Neural cell (in vitro differentiated cells): ENCODE data around the gene NAA50. TPM values are rescaled to one million over a fixed set of nuclear protein-coding genes. Genes with fewer than 3 reads are reported as not detected.

Source experiments
- H2AFZ ChIP-seq: fragments of 200-600, 300-800 bp; sonication (generic), shearing (Covaris generic); 2 replicates; pipeline ENCODE4 v1.6.0; 2014; ENCODE audit warnings: low read depth, mild to moderate bottlenecking, antibody characterized with exemption, low read length, moderate library complexity
- H3F3A ChIP-seq: fragments of 200-600 bp; shearing (Covaris generic); 2 replicates; pipeline ENCODE4 v1.6.1; 2016; ENCODE audit warnings: mild to moderate bottlenecking, moderate library complexity, mixed read lengths, antibody characterized with exemption, low read length; ENCODE audit not compliant: insufficient read depth, poor library complexity, severe bottlenecking
- H3K27ac ChIP-seq: fragments of 200-600, 300-800 bp; sonication (generic), shearing (Covaris generic); 2 replicates; pipeline ENCODE4 v1.5.1; 2014; ENCODE audit warnings: mild to moderate bottlenecking, low read length, moderate library complexity
- H3K27me3 ChIP-seq: fragments of 300-800, 200-600 bp; sonication (generic), shearing (Covaris generic); 2 replicates; pipeline ENCODE4 v1.6.0; 2014; ENCODE audit warnings: mild to moderate bottlenecking, low read depth, low read length, moderate library complexity; ENCODE audit not compliant: insufficient read depth
- H3K36me3 ChIP-seq: fragments of 300-800, 200-600 bp; sonication (generic), shearing (Covaris generic); 2 replicates; pipeline ENCODE4 v1.5.1; 2014; ENCODE audit warnings: mild to moderate bottlenecking, antibody characterized with exemption, low read length, moderate library complexity; ENCODE audit not compliant: insufficient read depth
- H3K4me2 ChIP-seq: fragments of 300-800, 200-600 bp; sonication (generic), shearing (Covaris generic); 2 replicates; pipeline ENCODE4 v1.6.0; 2014; ENCODE audit warnings: mild to moderate bottlenecking, low read length
- H3K4me3 ChIP-seq: fragments of 300-800, 200-600 bp; sonication (generic), shearing (Covaris generic); 2 replicates; pipeline ENCODE4 v1.5.1; 2014; ENCODE audit warnings: mild to moderate bottlenecking, low read length, moderate library complexity
- H3K79me2 ChIP-seq: fragments of 200-600 bp; shearing (Covaris generic); replicated peaks from 2 replicates; pipeline ENCODE4 v1.6.0; 2014; ENCODE audit warnings: mild to moderate bottlenecking, low read length, moderate library complexity; ENCODE audit not compliant: insufficient read depth
- H3K9ac ChIP-seq: fragments of 300-800, 200-600 bp; sonication (generic), shearing (Covaris generic); 2 replicates; pipeline ENCODE4 v1.6.1; 2016; ENCODE audit warnings: mild to moderate bottlenecking, low read length, mixed read lengths
- H3K9me2 ChIP-seq: fragments of 200-600 bp; shearing (Covaris generic); 2 replicates; pipeline ENCODE4 v1.6.1; 2016; ENCODE audit warnings: mild to moderate bottlenecking, low read length, mixed read lengths; ENCODE audit not compliant: insufficient read depth
- H3K9me3 ChIP-seq: fragments of 200-600, 300-800 bp; sonication (generic), shearing (Covaris generic); 2 replicates; pipeline ENCODE4 v1.6.1; 2016; ENCODE audit warnings: mild to moderate bottlenecking, mixed run types, low read length, moderate library complexity, mixed read lengths
- H4K20me1 ChIP-seq: fragments of 200-600 bp; shearing (Covaris generic); 2 replicates; pipeline ENCODE4 v1.6.1; 2016; ENCODE audit warnings: mild to moderate bottlenecking, mixed run types; ENCODE audit not compliant: insufficient read depth
- EP300 ChIP-seq: fragments of 450-650 bp; conservative IDR thresholded peaks from 2 replicates; pipeline ENCODE4 v1.6.1; 2014; ENCODE audit warnings: antibody characterized with exemption, mild to moderate bottlenecking, moderate library complexity; ENCODE audit not compliant: poor library complexity, severe bottlenecking
- EZH2 ChIP-seq: fragments of 200-600, 300-800 bp; shearing (Covaris generic), sonication (generic); IDR thresholded peaks from 2 replicates; pipeline ENCODE4 v1.6.1; 2014; ENCODE audit warnings: antibody characterized with exemption, low read length, borderline replicate concordance, mild to moderate bottlenecking; ENCODE audit not compliant: insufficient read depth, poor library complexity, severe bottlenecking
- MXI1 ChIP-seq: fragments of 450-650 bp; conservative IDR thresholded peaks from 2 replicates; pipeline ENCODE4 v1.6.1; 2014; ENCODE audit warnings: antibody characterized with exemption, mild to moderate bottlenecking; ENCODE audit not compliant: poor library complexity, severe bottlenecking
- POLR2AphosphoS5 ChIP-seq: IDR thresholded peaks from 2 replicates; pipeline ENCODE4 v1.6.1; 2012
- RAD21 ChIP-seq: fragments of 450-650 bp; conservative IDR thresholded peaks from 2 replicates; pipeline ENCODE4 v1.6.1; 2014; ENCODE audit warnings: antibody characterized with exemption, mild to moderate bottlenecking, moderate library complexity
- SMC3 ChIP-seq: fragments of 450-650 bp; conservative IDR thresholded peaks from 2 replicates; pipeline ENCODE4 v1.6.1; 2014; ENCODE audit warnings: antibody characterized with exemption, mild to moderate bottlenecking, moderate library complexity; ENCODE audit not compliant: poor library complexity
- TAF1 ChIP-seq: IDR thresholded peaks from 2 replicates; pipeline ENCODE4 v1.6.1; 2012; ENCODE audit warnings: low read depth
- polyA plus RNA-seq: library from polyadenylated mRNA; depleted of rRNA; stranded (reverse); fragments of >200 nt; gene quantifications from 2 replicates; pipeline ENCODE4 v1.2.3, GENCODE V29; 2014
- TF ChIP-seq, protein P1 (sequence below): fragments of 450-650 bp; IDR thresholded peaks from 2 replicates; pipeline ENCODE4 v1.5.1; 2014; ENCODE audit warnings: antibody characterized with exemption, mild to moderate bottlenecking, moderate library complexity; ENCODE audit not compliant: poor library complexity, severe bottlenecking
- TF ChIP-seq, protein P2 (sequence below): IDR thresholded peaks from 2 replicates; pipeline ENCODE4 v1.6.1; 2012; ENCODE audit warnings: borderline replicate concordance

The NAA50 gene
- polyA plus RNA-seq, 1 donor from 2014 or later = 69.6 TPM

DNA sequence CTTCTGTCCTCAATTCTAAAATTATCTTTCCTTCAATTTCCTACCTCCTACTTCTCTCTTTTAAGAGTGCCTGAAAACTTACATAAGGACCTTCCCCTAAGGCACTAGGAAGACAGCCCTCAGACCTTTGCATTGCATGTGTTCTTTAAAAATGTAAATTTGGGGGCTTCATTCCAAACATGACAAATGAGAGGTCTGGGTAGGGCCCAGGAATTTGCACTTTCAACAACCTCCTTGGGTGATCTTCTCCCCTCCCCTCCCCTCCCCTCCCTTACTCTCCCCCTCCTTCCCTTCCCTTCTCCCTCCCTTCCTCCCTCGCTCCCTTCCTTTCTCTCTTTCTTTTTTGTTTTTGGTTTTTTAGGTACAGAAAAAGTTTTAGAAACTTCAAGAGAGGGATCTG, 68.3 kb downstream of the NAA50 start:
- H3K79me2 ChIP-seq = no peaks in the 10 kb centered on the region
- H3F3A ChIP-seq = no peaks in the 10 kb centered on the region
- no peak overlapping the region for H3K4me2 ChIP-seq
- H3K9ac ChIP-seq = no peak overlapping the region
- no peaks in the 10 kb centered on the region for H4K20me1 ChIP-seq
- no peak overlapping the region for H3K4me3 ChIP-seq
- no peaks in the 10 kb centered on the region for H3K9me2 ChIP-seq
- no peaks in the 10 kb centered on the region for H3K36me3 ChIP-seq
- no peak overlapping the region for H2AFZ ChIP-seq
- no peaks in the 10 kb centered on the region for H3K9me3 ChIP-seq
- TF ChIP-seq MXI1 (no peak), SMC3 (no peak), POLR2AphosphoS5 (no peak), TAF1 (no peak), EZH2 (no peak), EP300 (no peak)
- TF ChIP-seq, protein P1, sequence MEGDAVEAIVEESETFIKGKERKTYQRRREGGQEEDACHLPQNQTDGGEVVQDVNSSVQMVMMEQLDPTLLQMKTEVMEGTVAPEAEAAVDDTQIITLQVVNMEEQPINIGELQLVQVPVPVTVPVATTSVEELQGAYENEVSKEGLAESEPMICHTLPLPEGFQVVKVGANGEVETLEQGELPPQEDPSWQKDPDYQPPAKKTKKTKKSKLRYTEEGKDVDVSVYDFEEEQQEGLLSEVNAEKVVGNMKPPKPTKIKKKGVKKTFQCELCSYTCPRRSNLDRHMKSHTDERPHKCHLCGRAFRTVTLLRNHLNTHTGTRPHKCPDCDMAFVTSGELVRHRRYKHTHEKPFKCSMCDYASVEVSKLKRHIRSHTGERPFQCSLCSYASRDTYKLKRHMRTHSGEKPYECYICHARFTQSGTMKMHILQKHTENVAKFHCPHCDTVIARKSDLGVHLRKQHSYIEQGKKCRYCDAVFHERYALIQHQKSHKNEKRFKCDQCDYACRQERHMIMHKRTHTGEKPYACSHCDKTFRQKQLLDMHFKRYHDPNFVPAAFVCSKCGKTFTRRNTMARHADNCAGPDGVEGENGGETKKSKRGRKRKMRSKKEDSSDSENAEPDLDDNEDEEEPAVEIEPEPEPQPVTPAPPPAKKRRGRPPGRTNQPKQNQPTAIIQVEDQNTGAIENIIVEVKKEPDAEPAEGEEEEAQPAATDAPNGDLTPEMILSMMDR = no peak
- TF ChIP-seq, protein P2, sequence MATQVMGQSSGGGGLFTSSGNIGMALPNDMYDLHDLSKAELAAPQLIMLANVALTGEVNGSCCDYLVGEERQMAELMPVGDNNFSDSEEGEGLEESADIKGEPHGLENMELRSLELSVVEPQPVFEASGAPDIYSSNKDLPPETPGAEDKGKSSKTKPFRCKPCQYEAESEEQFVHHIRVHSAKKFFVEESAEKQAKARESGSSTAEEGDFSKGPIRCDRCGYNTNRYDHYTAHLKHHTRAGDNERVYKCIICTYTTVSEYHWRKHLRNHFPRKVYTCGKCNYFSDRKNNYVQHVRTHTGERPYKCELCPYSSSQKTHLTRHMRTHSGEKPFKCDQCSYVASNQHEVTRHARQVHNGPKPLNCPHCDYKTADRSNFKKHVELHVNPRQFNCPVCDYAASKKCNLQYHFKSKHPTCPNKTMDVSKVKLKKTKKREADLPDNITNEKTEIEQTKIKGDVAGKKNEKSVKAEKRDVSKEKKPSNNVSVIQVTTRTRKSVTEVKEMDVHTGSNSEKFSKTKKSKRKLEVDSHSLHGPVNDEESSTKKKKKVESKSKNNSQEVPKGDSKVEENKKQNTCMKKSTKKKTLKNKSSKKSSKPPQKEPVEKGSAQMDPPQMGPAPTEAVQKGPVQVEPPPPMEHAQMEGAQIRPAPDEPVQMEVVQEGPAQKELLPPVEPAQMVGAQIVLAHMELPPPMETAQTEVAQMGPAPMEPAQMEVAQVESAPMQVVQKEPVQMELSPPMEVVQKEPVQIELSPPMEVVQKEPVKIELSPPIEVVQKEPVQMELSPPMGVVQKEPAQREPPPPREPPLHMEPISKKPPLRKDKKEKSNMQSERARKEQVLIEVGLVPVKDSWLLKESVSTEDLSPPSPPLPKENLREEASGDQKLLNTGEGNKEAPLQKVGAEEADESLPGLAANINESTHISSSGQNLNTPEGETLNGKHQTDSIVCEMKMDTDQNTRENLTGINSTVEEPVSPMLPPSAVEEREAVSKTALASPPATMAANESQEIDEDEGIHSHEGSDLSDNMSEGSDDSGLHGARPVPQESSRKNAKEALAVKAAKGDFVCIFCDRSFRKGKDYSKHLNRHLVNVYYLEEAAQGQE = no peak
- no peak overlapping the region for H3K27ac ChIP-seq
- H3K27me3 ChIP-seq = no peaks in the 10 kb centered on the region

DNA sequence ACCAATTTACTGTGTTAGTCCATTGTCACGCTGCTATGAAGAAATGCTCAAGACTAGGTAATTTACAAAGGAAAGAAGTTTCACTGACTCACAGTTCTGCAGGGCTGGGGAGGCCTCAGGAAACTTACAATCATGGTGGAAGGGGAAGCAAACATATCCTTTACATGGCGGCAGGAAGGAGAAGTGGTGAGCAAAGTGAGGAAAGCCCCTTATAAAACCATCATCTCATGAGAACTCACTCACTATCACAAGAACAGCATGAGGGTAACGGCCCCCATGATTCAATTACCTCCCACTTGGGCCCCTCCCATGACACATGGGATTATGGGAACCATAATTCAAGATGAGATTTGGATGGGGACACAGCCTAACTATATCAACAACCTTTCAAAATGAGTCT, 69.8 kb downstream of the NAA50 start:
- Histone ChIP-seq H3K9me2 (no peaks in the 10 kb centered on the region), H3K9ac (no peak overlapping the region), H3F3A (no peaks in the 10 kb centered on the region), H2AFZ (no peak overlapping the region), H4K20me1 (no peaks in the 10 kb centered on the region), H3K4me3 (no peak overlapping the region), H3K4me2 (no peak overlapping the region), H3K36me3 (no peaks in the 10 kb centered on the region), H3K27me3 (no peaks in the 10 kb centered on the region), H3K9me3 (no peaks in the 10 kb centered on the region), H3K27ac (no peak overlapping the region), H3K79me2 (no peaks in the 10 kb centered on the region)
- TF ChIP-seq, protein P1 = no peak
- TF ChIP-seq POLR2AphosphoS5 = no peak
- no peak for TF ChIP-seq RAD21
- no peak for TF ChIP-seq SMC3
- TF ChIP-seq MXI1 = no peak
- TF ChIP-seq EZH2 = no peak
- TF ChIP-seq, protein P2 = no peak
- no peak for TF ChIP-seq TAF1
- TF ChIP-seq EP300 = no peak
